Activated CD4-positive, alpha-beta T cell treated with anti-CD3 and anti-CD28 coated beads for 4 hours (primary cell): ENCODE data around the gene AMPH.
"Not testable (repeated sequence)": the region's sequence is repeated elsewhere in the genome, so short reads cannot be mapped to it uniquely, and the experiment has no call there.

Experiments
- DNase-seq, 2 donors: peaks; one replicate each; pipeline ENCODE4 v3.0.0-alpha.2; 2020

Gene AMPH

GRCh38 chr7:38453826-38454225, 177.3 kb downstream of the AMPH start:
- no peak for DNase-seq

DNA sequence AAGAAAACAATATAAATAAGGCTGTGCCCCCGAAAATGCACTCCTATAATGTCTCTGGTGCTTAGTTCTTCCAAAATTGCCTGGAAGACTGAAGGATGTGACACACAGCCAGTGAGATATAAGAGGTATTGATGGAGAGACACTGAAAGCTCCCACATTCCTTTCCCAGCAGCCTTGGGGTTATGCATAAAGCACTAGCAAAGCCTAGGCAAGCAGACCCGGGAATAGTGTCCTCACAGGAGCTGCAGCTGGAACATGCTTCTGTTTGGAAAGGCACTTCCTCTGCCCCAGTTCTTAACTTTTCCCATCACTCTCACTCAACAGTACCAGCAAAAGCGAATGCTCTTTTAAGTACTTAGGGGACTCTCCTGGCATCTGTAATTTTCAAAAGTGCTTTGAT, 178.0 kb downstream of the AMPH start:
- DNase-seq, result no peak

GRCh38 chr7:38452681-38453108, 178.5 kb downstream of the AMPH start:
- no peak for DNase-seq

DNA sequence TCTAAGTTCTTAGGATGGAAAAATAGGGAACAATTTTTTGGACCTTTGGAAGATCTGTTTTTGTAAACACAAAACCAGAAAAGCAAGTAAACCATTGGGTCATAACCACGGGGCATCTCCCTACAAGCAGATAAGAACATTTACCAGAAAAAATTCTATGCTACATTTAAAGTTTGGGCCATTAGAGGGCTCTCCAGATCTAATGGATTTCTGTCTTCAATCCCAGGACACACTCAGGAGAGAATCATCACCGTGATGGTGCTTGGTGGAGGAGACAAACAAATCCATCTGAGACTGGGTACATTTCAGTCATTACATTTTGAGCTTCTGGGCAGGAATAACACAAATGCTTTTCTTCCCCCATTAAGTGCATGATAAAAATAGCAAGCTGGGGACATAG, 179.3 kb downstream of the AMPH start:
- DNase-seq, result no peak

- no peak for DNase-seq
Measured at GRCh38 chr7:38448584-38449234, 182.5 kb downstream of the AMPH start.

GRCh38 chr7:38448054-38448453, 183.1 kb downstream of the AMPH start:
- DNase-seq, result no peak

DNA sequence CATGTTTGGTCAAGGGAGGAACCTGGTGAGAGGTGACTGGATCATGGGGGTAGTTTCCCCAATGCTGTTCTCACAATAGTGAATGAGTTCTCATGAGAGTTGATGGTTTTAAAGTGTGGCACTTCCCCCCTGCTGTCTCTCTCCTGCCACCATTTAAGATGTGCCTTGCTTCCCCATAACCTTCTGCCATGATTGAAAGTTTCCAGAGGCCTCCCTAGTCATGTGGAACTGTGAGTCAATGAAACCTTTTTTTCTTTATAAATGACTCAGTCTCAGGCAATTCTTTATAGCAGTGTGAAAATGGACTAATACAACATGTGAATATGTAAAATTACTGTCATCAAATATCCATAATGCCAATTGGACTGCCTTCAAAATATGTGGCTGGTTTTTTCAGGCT, 192.2 kb downstream of the AMPH start:
- DNase-seq, result no peak

GRCh38 chr7:38432671-38433070, 198.5 kb downstream of the AMPH start:
- DNase-seq, result no peak

DNA sequence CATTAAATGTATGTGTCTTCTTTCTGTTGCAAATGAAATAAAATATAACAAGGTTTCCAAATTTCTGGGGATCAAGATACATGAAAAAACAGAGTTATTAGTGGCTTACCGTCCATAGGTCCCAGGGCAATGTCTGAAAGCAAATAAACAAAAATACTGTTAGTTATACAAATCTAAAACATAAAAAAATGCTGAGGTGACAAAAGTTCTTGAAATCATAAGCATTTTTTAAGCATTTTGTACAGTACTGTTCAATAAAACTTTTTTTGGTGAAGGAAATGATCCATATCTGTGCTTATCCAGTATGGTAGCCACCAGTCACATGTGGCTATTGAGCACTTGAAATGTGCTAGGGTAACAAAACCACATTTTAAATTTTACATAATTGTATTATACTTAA, 199.1 kb downstream of the AMPH start:
- DNase-seq, result no peak

DNA sequence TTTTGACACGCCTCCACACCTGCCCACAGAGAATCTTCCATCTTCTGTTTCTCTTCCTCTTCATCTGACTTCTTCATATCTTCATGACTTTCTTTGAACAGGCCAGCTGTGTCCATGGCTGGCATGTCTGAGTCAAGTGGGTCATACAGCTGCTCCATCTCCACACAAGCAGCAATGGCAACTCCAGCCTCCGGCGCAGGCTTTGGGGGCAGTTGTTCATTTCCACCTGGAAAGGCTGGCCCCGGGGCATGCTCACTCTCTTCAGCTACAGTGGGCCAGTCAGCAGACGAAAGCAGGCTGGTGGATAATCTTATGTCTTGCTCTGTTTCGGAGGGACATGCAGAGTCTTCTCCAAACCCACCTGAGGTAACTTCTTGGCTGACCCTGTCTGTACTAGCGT, 202.1 kb downstream of the AMPH start:
- no peak for DNase-seq

DNA sequence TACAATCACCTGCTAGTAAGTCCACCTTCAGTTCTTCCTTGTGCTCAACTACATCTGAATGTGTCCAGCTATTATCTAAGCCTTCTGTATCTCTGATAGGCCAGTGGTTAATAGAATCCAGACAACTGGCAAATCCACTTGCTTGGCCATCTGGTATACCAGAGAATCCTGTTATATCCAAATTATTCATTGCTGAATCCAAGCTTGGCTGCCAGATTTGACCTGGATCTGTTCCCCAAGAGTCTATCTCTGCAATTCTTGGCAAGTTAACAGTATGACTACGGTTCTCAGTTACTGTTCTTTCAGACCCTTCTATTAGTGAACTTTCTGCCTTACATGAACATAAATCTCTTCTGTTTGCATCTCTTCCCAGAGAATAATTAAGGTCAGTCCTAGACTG, 203.1 kb downstream of the AMPH start:
- DNase-seq, result no peak

DNA sequence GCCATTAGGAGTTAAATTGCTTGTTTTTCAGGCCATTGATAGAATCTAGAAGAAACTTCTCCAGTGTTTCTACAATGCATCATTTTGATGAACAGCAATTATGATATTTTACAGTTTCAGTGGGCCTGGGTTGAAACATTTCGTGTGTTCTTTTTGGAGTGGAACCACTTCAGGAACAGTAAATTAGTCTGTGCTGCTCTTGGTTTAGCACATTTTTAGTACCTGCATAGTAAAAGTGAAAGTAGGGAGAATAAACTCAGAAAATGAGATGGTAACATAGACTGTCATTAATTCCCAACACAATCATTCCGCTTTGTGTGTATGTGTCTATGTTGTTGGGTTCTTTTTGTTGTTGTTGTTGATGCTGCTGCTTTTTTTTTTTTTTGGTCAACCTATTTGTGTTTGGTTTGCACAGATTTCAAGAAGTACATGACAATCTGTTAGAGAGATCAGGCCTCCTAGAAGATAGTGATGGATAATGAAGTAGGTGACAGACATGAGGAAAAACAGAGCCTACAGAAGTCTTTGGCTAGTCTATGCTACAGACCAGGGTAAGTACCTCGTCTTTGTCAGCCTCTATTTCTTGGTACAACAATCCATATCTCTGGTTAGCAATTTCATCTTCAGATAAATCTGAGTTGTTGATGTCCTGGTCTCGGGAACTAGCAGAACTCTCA, 203.8 kb downstream of the AMPH start:
- no peak for DNase-seq

DNA sequence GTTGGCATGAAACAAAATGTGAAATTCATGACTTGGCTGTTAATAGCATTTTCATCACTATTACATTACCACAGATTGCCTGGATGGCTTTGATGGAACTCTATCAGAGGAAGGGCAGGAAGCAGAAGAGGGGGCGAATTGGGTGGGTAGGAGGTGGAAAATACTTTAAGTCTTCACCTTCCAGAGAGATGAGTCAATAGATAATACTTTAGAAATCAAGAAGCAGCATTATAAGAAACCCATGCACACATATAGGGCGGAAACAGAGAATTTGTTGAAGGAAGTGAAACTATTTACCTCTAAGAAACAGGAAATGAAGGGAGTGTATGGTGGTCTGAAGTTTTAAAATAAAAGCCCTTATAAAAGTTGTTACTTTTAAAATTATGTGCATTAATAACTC, 205.7 kb downstream of the AMPH start:
- peak; percentile 3 to 13 for DNase-seq

DNA sequence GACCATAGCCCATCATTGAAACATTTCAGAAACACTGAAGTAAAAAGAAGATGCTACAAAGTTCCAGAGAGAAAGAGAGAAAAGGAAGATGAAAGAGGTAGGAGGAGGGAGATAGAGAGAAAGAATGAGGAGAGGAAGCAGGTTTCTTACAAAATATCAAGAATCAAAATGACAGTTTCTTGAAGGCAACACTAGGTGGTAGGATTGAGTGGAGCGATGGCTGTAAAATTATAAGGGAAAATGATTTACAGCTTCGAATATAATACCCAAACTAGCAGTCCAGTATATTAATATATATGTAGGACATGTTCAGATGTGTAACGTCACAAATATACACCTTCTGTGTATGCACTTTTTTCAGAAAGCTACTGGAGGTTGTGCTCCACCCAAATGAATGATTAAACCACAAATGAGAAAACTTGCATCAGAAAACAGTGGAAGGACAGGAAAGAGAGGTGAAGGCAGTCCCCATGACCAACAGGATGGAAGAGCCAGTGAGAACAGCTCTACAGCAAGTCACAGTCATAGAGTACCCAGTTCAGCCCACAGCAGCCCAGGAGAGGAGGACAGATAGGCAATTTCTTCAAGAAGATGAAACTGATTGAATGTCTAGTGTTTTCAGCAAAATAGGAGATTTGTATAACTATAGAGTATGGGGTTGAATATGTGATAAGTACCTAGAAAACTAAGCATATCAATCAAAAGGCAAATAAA, 206.3 kb downstream of the AMPH start:
- no peak for DNase-seq

DNA sequence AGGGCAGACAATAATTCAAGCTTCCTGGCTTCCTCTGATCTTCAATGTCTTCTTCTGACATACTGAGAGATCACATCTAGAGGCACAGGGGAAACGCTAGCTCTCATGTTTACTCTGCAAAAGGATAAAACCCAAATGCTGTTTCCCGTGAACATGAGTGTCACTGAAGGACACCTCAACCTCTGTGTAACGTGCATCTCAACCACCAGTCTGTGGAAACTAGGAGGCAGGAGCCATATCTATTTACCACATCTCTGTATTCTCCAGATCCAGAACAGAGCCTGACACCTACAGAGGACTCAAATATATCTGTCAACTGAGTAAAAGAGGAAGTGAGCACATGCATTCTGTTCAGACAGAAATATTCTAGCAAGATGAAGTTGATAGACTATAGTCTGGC, 217.4 kb downstream of the AMPH start:
- DNase-seq, result no peak

GRCh38 chr7:38411404-38411803, 219.8 kb downstream of the AMPH start:
- no peak for DNase-seq

GRCh38 chr7:38410056-38410455, 221.1 kb downstream of the AMPH start:
- DNase-seq, result no peak

- no peak for DNase-seq
Measured at GRCh38 chr7:38409531-38409930, 221.6 kb downstream of the AMPH start.

GRCh38 chr7:38398725-38399321, 232.3 kb downstream of the AMPH start:
- DNase-seq, result peak; percentile 52 to 57

GRCh38 chr7:38396852-38397251, 234.3 kb downstream of the AMPH start:
- DNase-seq, result no peak

DNA sequence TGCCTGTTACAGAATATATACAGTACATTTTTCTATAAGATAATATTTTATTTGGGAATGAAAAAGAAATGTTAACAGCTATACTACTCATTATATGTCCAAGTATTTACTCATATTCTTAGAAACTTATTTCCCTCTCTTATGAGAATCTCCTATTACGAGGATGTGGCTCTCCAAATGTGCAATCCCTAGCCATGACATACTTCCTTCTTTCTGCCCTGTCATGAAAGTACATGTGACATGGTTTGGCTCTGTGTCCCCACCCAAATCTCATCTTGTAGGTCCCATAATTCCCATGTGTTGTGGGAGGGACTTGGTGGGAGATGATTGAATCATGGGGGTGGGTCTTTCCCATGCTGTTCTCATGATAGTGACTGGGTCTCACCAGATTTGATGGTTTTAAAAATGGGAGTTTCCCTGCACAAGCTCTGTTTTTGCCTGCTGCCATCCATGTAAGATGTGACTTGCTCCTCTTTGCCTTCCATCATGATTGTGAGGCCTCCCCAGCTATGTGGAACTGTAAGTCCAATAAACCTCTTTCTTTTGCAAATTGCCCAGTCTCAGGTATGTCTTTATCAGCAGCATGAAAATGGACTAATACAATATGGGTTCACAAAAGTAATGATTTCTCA, 235.1 kb downstream of the AMPH start:
- not testable (repeated sequence) for DNase-seq

- DNase-seq, result no peak
Measured at GRCh38 chr7:38394660-38395059, 236.5 kb downstream of the AMPH start.

- DNase-seq, result no peak
Measured at GRCh38 chr7:38393874-38394273, 237.3 kb downstream of the AMPH start.
